ENCODE measurements around the gene PDSS2.

The PDSS2 gene

GRCh38 chr6:107218142-107218541 is 241.2 kb downstream of the PDSS2 start:
- no peak overlapping the region for H3K4me3 ChIP-seq (replicated peaks in 1 of 2; ENCODE audit: low read depth in 2 of 2, low read length in 2 of 2)
- no peak for DNase-seq (ENCODE audit: low read depth in 2 of 2)
- TF ChIP-seq, protein P1, sequence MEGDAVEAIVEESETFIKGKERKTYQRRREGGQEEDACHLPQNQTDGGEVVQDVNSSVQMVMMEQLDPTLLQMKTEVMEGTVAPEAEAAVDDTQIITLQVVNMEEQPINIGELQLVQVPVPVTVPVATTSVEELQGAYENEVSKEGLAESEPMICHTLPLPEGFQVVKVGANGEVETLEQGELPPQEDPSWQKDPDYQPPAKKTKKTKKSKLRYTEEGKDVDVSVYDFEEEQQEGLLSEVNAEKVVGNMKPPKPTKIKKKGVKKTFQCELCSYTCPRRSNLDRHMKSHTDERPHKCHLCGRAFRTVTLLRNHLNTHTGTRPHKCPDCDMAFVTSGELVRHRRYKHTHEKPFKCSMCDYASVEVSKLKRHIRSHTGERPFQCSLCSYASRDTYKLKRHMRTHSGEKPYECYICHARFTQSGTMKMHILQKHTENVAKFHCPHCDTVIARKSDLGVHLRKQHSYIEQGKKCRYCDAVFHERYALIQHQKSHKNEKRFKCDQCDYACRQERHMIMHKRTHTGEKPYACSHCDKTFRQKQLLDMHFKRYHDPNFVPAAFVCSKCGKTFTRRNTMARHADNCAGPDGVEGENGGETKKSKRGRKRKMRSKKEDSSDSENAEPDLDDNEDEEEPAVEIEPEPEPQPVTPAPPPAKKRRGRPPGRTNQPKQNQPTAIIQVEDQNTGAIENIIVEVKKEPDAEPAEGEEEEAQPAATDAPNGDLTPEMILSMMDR (IDR thresholded peaks at IDR 0.05; ENCODE audit: low read depth, low read length), result no peak

DNA sequence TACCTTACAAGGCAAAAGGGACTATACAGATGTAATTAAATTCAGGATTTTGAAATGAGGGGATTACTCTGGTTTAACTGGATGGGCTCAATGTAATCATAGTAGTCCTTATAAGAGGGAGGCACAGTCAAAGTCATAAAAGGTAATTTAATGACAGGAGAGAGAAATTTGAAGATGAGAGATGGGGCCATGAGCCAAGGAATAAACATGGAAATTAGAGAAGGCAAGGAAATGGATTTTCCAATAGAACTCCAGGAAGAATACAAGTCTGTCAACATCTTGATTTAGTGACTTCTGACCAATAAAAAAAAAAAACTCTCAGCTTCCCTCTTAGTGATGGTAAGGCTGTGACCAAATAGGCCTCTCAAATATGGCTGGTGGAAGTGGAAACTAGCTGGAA is 242.1 kb downstream of the PDSS2 start:
- DNase-seq (ENCODE audit: low read depth in 2 of 2), result no peak
- no peak overlapping the region for H3K4me3 ChIP-seq (replicated peaks in 1 of 2; ENCODE audit: low read depth in 2 of 2, low read length in 2 of 2)
- TF ChIP-seq, protein P1 (IDR thresholded peaks at IDR 0.05; ENCODE audit: low read depth, low read length), result no peak

GRCh38 chr6:107216197-107216933 is 243.0 kb downstream of the PDSS2 start:
- DNase-seq (ENCODE audit: low read depth in 2 of 2), result no peak
- no peak overlapping the region for H3K4me3 ChIP-seq (replicated peaks in 1 of 2; ENCODE audit: low read depth in 2 of 2, low read length in 2 of 2)
- TF ChIP-seq, protein P1 (IDR thresholded peaks at IDR 0.05; ENCODE audit: low read depth, low read length), result no peak

GRCh38 chr6:107215334-107215733 is 244.0 kb downstream of the PDSS2 start:
- H3K4me3 ChIP-seq (replicated peaks in 1 of 2; ENCODE audit: low read depth in 2 of 2, low read length in 2 of 2), result no peak overlapping the region
- no peak for DNase-seq (ENCODE audit: low read depth in 2 of 2)
- TF ChIP-seq, protein P1 (IDR thresholded peaks at IDR 0.05; ENCODE audit: low read depth, low read length), result no peak

DNA sequence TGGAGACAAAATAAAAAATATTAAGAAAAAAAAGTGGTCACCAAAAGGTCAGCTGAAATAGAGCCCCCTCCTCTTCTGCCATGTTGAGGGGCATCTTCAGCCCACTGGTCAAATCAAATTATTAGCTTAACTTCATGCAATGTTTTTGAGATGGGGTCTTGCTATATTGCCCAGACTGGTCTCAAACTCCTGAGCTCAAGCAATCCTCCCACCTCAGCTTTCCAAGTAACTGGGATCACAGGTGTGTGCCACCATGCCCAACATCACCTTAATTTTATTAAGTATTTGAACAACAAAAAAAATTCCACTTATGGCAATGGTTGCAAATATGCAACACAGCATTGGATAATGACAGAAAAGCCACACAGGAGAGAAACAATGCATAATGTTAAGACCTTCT is 244.7 kb downstream of the PDSS2 start:
- H3K4me3 ChIP-seq (replicated peaks in 1 of 2; ENCODE audit: low read depth in 2 of 2, low read length in 2 of 2), result no peak overlapping the region
- TF ChIP-seq, protein P1 (IDR thresholded peaks at IDR 0.05; ENCODE audit: low read depth, low read length), result no peak
- no peak for DNase-seq (ENCODE audit: low read depth in 2 of 2)

DNA sequence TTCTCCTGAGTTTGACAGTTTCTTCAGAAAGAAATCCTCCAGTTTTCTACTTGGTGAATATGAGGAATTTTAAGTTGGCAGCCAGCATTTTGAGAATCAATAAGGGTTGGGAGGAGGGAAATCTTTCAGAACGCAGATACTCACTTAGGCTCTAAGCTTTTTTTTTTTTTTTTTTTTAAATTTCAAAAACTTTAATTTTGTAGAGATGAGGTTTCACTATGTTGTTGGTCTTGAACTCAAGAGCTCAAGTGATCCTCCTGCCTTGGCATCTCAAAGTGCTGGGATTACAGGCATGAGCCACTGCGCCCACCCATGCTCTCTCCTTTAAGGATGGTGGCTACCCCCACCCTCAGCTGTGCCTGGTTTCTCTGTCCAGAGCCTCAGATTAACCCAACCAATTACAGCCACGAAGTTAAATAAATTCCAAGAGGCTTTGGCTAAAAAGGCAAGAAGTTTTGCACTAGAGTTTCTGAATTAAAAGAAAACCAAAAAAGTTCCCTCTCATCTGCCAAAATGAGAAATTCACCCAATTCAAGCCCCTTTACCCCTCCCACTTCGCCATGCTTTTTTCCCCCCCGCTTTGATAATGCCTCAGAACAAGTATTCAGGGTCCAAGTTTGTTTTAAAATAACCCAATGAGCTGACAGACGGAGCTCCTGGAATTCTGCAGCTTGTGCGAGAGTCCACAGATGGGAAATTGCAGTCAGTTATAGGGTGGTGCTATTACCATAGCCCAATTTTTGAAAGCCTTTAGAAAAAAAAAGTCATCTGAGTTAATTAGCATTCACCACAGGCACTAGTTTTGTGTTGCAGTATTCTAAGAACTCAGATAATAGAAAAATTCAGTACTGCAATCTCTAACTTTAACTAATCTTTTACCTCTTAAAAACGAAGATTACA is 249.7 kb downstream of the PDSS2 start:
- no peak for DNase-seq (ENCODE audit: low read depth in 2 of 2)
- TF ChIP-seq, protein P1 (IDR thresholded peaks at IDR 0.05; ENCODE audit: low read depth, low read length), result no peak
- no peak overlapping the region for H3K4me3 ChIP-seq (replicated peaks in 1 of 2; ENCODE audit: low read depth in 2 of 2, low read length in 2 of 2)
